NCI-H524 treated with DMSO at 0.1 percent for 48 hours (cell line): ENCODE data around the gene TAF15.
A peak's percentile ranks its signal among the peaks of the same experiment; 100 is the strongest.

ENCODE experiments used
- DNase-seq: peaks from one replicate; lab custom pipeline; 2025; lab: John Stamatoyannopoulos, UW

TAF15 gene

GRCh38 chr17:35821308-35821707 lies 12.0 kb downstream of the TAF15 start:
- no peak for DNase-seq

- no peak for DNase-seq
Measured at GRCh38 chr17:35825206-35825605, 15.9 kb downstream of the TAF15 start.

- no peak for DNase-seq
Measured at GRCh38 chr17:35841101-35841500, 31.8 kb downstream of the TAF15 start.

GRCh38 chr17:35841505-35841904 lies 32.2 kb downstream of the TAF15 start:
- DNase-seq = no peak

GRCh38 chr17:35842239-35842638 lies 33.0 kb downstream of the TAF15 start:
- no peak for DNase-seq

GRCh38 chr17:35843698-35844097 lies 34.4 kb downstream of the TAF15 start:
- DNase-seq = no peak

- no peak for DNase-seq
Measured at GRCh38 chr17:35844547-35844946, 35.3 kb downstream of the TAF15 start.

- no peak for DNase-seq
Measured at GRCh38 chr17:35846055-35846809, 36.9 kb downstream of the TAF15 start.

GRCh38 chr17:35847006-35847405 lies 37.7 kb downstream of the TAF15 start:
- DNase-seq = no peak

- no peak for DNase-seq
Measured at GRCh38 chr17:35847633-35848373, 38.5 kb downstream of the TAF15 start.

- DNase-seq = peak; percentile 2
Measured at GRCh38 chr17:35849469-35850348, 40.4 kb downstream of the TAF15 start.

GRCh38 chr17:35855965-35856364 lies 46.7 kb downstream of the TAF15 start:
- DNase-seq = no peak

- DNase-seq = no peak
Measured at GRCh38 chr17:35856603-35857002, 47.3 kb downstream of the TAF15 start.

GRCh38 chr17:35864853-35865252 lies 55.6 kb downstream of the TAF15 start:
- DNase-seq = no peak

GRCh38 chr17:35865412-35866340 lies 56.4 kb downstream of the TAF15 start:
- DNase-seq = no peak

GRCh38 chr17:35866341-35866950 lies 57.2 kb downstream of the TAF15 start:
- DNase-seq = no peak

- DNase-seq = no peak
Measured at GRCh38 chr17:35867574-35867973, 58.3 kb downstream of the TAF15 start.

GRCh38 chr17:35868737-35869136 lies 59.5 kb downstream of the TAF15 start, which contains the start of gene HEATR9:
Gene HEATR9, minus strand, starts transcription at chr17:35868891. Its CDS starts 149 bp downstream, at chr17:35868742.
- DNase-seq = no peak

GRCh38 chr17:35870906-35871819 lies 61.9 kb downstream of the TAF15 start:
- DNase-seq = no peak
